Measurements from ENCODE around the gene IDI2. TPM values are rescaled to one million over a fixed set of nuclear protein-coding genes. Genes with fewer than 3 reads are reported as not detected.

Gene IDI2
- total RNA-seq, 1 donor from 2014 or later, result 0.13 TPM

GRCh38 chr10:985361-985760, 40.3 kb downstream of the IDI2 start:
- H3K36me3 ChIP-seq (ENCODE audit: control insufficient read depth, insufficient read depth, low read length), result no peaks in the 10 kb centered on the region
- H3K27me3 ChIP-seq (ENCODE audit: control insufficient read depth, insufficient read depth, low read length), result no peaks in the 10 kb centered on the region
- no peak overlapping the region for H3K4me3 ChIP-seq (ENCODE audit: low read depth, low read length)
- TF ChIP-seq, protein P1, sequence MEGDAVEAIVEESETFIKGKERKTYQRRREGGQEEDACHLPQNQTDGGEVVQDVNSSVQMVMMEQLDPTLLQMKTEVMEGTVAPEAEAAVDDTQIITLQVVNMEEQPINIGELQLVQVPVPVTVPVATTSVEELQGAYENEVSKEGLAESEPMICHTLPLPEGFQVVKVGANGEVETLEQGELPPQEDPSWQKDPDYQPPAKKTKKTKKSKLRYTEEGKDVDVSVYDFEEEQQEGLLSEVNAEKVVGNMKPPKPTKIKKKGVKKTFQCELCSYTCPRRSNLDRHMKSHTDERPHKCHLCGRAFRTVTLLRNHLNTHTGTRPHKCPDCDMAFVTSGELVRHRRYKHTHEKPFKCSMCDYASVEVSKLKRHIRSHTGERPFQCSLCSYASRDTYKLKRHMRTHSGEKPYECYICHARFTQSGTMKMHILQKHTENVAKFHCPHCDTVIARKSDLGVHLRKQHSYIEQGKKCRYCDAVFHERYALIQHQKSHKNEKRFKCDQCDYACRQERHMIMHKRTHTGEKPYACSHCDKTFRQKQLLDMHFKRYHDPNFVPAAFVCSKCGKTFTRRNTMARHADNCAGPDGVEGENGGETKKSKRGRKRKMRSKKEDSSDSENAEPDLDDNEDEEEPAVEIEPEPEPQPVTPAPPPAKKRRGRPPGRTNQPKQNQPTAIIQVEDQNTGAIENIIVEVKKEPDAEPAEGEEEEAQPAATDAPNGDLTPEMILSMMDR (IDR thresholded peaks at IDR 0.05; ENCODE audit: insufficient read depth, low read length, poor library complexity, severe bottlenecking), result no peak
- DNase-seq (ENCODE audit: low read depth), result no peak

GRCh38 chr10:983971-984655, 41.5 kb downstream of the IDI2 start:
- H3K36me3 ChIP-seq (ENCODE audit: control insufficient read depth, insufficient read depth, low read length), result no peaks in the 10 kb centered on the region
- no peak overlapping the region for H3K4me3 ChIP-seq (ENCODE audit: low read depth, low read length)
- TF ChIP-seq, protein P1 (IDR thresholded peaks at IDR 0.05; ENCODE audit: insufficient read depth, low read length, poor library complexity, severe bottlenecking), result no peak
- no peaks in the 10 kb centered on the region for H3K27me3 ChIP-seq (ENCODE audit: control insufficient read depth, insufficient read depth, low read length)
- no peak for DNase-seq (ENCODE audit: low read depth)

GRCh38 chr10:983401-983800, 42.3 kb downstream of the IDI2 start:
- H3K36me3 ChIP-seq (ENCODE audit: control insufficient read depth, insufficient read depth, low read length), result no peaks in the 10 kb centered on the region
- no peaks in the 10 kb centered on the region for H3K27me3 ChIP-seq (ENCODE audit: control insufficient read depth, insufficient read depth, low read length)
- no peak overlapping the region for H3K4me3 ChIP-seq (ENCODE audit: low read depth, low read length)
- DNase-seq (ENCODE audit: low read depth), result no peak
- TF ChIP-seq, protein P1 (IDR thresholded peaks at IDR 0.05; ENCODE audit: insufficient read depth, low read length, poor library complexity, severe bottlenecking), result no peak

GRCh38 chr10:980468-981093, 45.1 kb downstream of the IDI2 start:
- H3K36me3 ChIP-seq (ENCODE audit: control insufficient read depth, insufficient read depth, low read length), result no peaks in the 10 kb centered on the region
- no peak overlapping the region for H3K4me3 ChIP-seq (ENCODE audit: low read depth, low read length)
- no peak for DNase-seq (ENCODE audit: low read depth)
- no peaks in the 10 kb centered on the region for H3K27me3 ChIP-seq (ENCODE audit: control insufficient read depth, insufficient read depth, low read length)
- TF ChIP-seq, protein P1 (IDR thresholded peaks at IDR 0.05; ENCODE audit: insufficient read depth, low read length, poor library complexity, severe bottlenecking), result no peak

DNA sequence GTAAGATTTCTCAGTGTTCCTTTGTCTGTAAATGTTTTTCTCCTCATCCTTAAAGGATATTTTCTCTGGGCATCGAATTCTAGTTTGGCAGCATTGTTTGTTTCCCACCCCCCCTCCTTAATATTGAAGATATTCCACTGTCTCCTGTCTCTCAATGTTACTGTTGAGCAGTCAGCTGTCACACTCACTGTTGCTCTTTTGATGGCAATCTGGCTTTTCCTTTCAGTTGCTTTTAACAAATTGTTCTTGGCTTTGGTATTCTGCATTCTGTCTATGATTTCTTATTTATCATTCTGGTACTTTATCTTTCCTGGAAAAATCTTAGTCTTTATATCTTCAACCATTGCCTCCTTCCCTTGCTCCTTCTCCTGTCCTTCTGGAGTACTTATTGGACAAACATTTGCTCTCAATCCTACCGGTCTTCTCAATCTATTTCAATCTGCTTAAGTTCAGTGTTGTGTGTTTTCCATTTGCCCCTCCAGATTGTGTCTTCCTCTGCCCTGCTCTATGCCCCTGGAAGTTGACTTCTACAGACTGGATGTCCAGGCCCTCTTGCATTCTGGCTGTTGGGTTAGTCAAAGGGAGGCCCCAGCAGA, 46.7 kb downstream of the IDI2 start:
- Histone ChIP-seq H3K27me3 (ENCODE audit: control insufficient read depth, insufficient read depth, low read length) (no peaks in the 10 kb centered on the region), H3K36me3 (ENCODE audit: control insufficient read depth, insufficient read depth, low read length) (no peaks in the 10 kb centered on the region), H3K4me3 (ENCODE audit: low read depth, low read length) (no peak overlapping the region)
- TF ChIP-seq, protein P1 (IDR thresholded peaks at IDR 0.05; ENCODE audit: insufficient read depth, low read length, poor library complexity, severe bottlenecking), result no peak
- DNase-seq (ENCODE audit: low read depth), result no peak
